ENCODE measurements around the gene GALNS. TPM values are rescaled to one million over a fixed set of nuclear protein-coding genes. Genes with fewer than 3 reads are reported as not detected.

Gene GALNS
- polyA plus RNA-seq, 2 of the 4 experiments (the other 2 are of a cell fraction) = 7.0 to 31.2 TPM

DNA sequence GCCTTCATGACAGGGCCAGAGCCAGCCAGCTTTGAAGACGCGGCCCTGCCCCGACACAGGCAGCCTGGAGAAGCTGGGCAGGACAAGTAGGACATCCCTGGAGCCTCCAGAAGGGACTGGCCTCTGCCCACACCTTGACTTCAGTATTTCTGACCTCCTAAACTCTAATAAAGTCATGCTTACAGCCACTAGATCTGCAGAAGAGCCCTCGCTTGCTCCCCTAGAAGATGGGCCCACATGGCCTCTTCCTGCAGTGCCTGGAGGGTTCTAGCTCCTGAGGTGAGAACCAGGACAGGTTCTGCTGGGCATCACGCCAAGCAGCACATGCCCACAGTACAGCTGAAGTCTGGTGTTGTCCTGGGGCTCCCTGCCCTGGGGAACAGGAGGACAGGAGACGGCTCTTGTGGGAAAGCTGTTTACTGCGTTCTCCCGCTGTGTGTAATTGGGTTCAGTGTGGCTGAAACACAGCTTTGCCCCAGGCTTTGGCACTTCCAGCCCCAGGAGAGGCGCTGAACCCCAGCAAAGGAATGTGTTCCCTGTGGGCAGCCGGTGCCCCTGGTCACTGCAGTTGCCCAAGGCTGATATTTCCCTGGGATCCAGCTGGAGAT is 47.6 kb downstream of the GALNS start (continued):
- TF ChIP-seq PBX3 (IDR thresholded peaks at IDR 0.05) = peak; percentile 71
- TF ChIP-seq HEYL (CRISPR knock-in tag; IDR thresholded peaks at IDR 0.05) = no peak
- peak; percentile 0; the same call in 1 of the 2 replicates for TF ChIP-seq GATA3 (IDR thresholded peaks at IDR 0.05; ENCODE audit: borderline replicate concordance)
- TF ChIP-seq MAX (IDR thresholded peaks at IDR 0.05) = 0 out of 2 replicates have a peak, but pooled peaks have one; percentile 16
- no peak for TF ChIP-seq FOXS1 (CRISPR knock-in tag; IDR thresholded peaks at IDR 0.05)
- TF ChIP-seq, protein P1, sequence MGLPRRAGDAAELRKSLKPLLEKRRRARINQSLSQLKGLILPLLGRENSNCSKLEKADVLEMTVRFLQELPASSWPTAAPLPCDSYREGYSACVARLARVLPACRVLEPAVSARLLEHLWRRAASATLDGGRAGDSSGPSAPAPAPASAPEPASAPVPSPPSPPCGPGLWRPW (IDR thresholded peaks at IDR 0.05) = no peak
- TF ChIP-seq HOXA7 (CRISPR knock-in tag; IDR thresholded peaks at IDR 0.05) = no peak
- TF ChIP-seq MYC (IDR thresholded peaks at IDR 0.05; ENCODE audit: borderline replicate concordance, low read length) = no peak
- no peak for TF ChIP-seq RFX5 (IDR thresholded peaks at IDR 0.05)
- no peak for TF ChIP-seq REST (IDR thresholded peaks at IDR 0.05)
- no peak for TF ChIP-seq ZFP36 (IDR thresholded peaks at IDR 0.05; ENCODE audit: borderline replicate concordance, partially characterized antibody)
- TF ChIP-seq EP300 (IDR thresholded peaks at IDR 0.05) = no peak
- TF ChIP-seq TFCP2L1 (CRISPR knock-in tag; IDR thresholded peaks at IDR 0.05) = no peak

DNA sequence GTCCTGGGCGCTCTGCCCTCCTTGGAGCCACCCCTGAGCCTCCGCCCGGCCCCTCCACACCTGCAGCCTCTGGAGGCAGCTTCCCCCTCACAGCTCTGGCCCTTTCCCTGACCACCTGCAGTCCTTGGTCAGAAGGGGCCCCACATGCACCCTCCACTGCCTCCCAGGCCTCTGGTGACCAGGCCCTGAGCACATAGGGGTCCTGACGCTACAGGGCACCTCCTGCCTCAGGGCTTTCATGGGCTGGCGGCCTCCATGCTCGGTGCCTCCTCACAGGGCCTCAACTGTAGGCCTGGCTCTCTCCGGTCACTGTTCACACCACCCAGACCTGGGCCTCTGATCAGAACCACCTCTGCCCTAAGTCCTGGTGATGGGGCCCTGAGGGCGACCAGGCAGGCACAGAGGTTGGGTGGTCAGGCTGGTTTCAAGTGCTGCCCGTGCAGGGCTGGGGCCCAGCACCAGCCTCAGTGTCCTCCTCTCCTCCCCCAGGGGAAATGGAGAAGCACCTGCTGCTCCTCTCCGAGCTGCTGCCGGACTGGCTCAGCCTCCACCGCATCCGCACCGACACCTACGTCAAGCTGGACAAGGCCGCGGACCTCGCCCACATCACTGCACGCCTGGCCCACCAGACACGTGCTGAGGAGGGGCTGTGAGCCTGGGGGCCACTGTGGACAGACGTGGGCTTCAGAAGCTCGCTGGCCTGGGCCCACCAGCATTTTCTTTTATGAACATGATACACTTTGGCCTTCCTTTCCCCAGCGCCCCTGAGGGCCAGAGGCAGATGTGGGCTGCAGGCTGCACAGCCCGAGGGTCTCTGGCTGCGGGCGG is 48.9 kb downstream of the GALNS start:
- WGBS (ENCODE audit: missing lambda C conversion rate) = 87% methylated on average over 25 of the region's 26 CpGs
- no peak for ATAC-seq
- POLR2A ChIA-PET = no interaction called here

More for the DNA sequence above, 48.9 kb downstream of the GALNS start:
- DNase-seq (ENCODE audit: low read depth in 1 of 2, low spot score in 1 of 2) (no peak), FAIRE-seq (no peak)
- Histone ChIP-seq H3K4me3 (no peak overlapping the region), H3K4me1 (peaks cover 32% of the 10 kb centered on the region), H3K27ac (no peak overlapping the region), H3K4me2 (no peak overlapping the region), H3K9me3 (no peaks in the 10 kb centered on the region)
- TF ChIP-seq CHD4 (IDR thresholded peaks at IDR 0.05; ENCODE audit: borderline replicate concordance) (no peak), PBX3 (IDR thresholded peaks at IDR 0.05) (peak; percentile 52; the same call in 1 of the 2 replicates), MYC (IDR thresholded peaks at IDR 0.05; ENCODE audit: borderline replicate concordance, low read length) (no peak)
- TF ChIP-seq, protein P1 (IDR thresholded peaks at IDR 0.05) = no peak
- CTCF ChIA-PET = interaction anchor here (1.4 kb wide), 1 partner anchor 65 kb away, joined by 6 read pairs; no protein-coding TSS in a partner anchor
